ENCODE measurements around the gene MAP1LC3B2.
A peak's percentile ranks its signal among the peaks of the same experiment; 100 is the strongest.

The MAP1LC3B2 gene

GRCh38 chr12:116538076-116538591 is 21.0 kb upstream of the MAP1LC3B2 start:
- DNase-seq: no peak

- no peak for DNase-seq
Measured at GRCh38 chr12:116538682-116539305, 20.4 kb upstream of the MAP1LC3B2 start.

- DNase-seq: no peak
Measured at GRCh38 chr12:116539361-116539771, 19.8 kb upstream of the MAP1LC3B2 start.

GRCh38 chr12:116539905-116540482 is 19.2 kb upstream of the MAP1LC3B2 start:
- DNase-seq: peak; percentile 78 to 91

- no peak for DNase-seq
Measured at GRCh38 chr12:116540622-116541152, 18.5 kb upstream of the MAP1LC3B2 start.

- no peak for DNase-seq
Measured at GRCh38 chr12:116541547-116542344, 17.4 kb upstream of the MAP1LC3B2 start.

GRCh38 chr12:116542345-116542956 is 16.7 kb upstream of the MAP1LC3B2 start:
- DNase-seq: no peak

GRCh38 chr12:116544656-116545055 is 14.5 kb upstream of the MAP1LC3B2 start:
- no peak for DNase-seq

- DNase-seq: no peak
Measured at GRCh38 chr12:116545144-116545543, 14.0 kb upstream of the MAP1LC3B2 start.

GRCh38 chr12:116545936-116546335 is 13.2 kb upstream of the MAP1LC3B2 start:
- DNase-seq: no peak

- DNase-seq: no peak
Measured at GRCh38 chr12:116547955-116548501, 11.2 kb upstream of the MAP1LC3B2 start.

- DNase-seq: no peak
Measured at GRCh38 chr12:116549993-116550392, 9.2 kb upstream of the MAP1LC3B2 start.

GRCh38 chr12:116551151-116551550 is 8.0 kb upstream of the MAP1LC3B2 start:
- DNase-seq: no peak

GRCh38 chr12:116551619-116551951 is 7.6 kb upstream of the MAP1LC3B2 start:
- DNase-seq: no peak

GRCh38 chr12:116551952-116552772 is 7.0 kb upstream of the MAP1LC3B2 start:
- DNase-seq: no peak

GRCh38 chr12:116552773-116553373 is 6.3 kb upstream of the MAP1LC3B2 start:
- no peak for DNase-seq

GRCh38 chr12:116556356-116556952 is 2.7 kb upstream of the MAP1LC3B2 start:
- no peak for DNase-seq

- no peak for DNase-seq
Measured at GRCh38 chr12:116556964-116557698, 2.0 kb upstream of the MAP1LC3B2 start.

- DNase-seq: no peak
Measured at GRCh38 chr12:116558280-116559161, 660 bp upstream of the MAP1LC3B2 start.
